Endothelial cell of umbilical vein (primary cell): ENCODE measurements around the gene GSDME. TPM values are rescaled to one million over a fixed set of nuclear protein-coding genes. Genes with fewer than 3 reads are reported as not detected.

ENCODE experiments used
- BruUV-seq: library from RNA; stranded (reverse); fragments of 400-500 nt; replicated peaks from 2 replicates; lab custom pipeline; 2021; lab: Mats Ljungman, UMichigan
- CTCF ChIA-PET: fragments of 300-600, 350-600 bp; sonication (Branson Sonifier 250); formaldehyde crosslinking; loops from one replicate; lab custom pipeline; 2021; ENCODE audit warnings: antibody characterized with exemption, inconsistent platforms; lab: Charles Lee
- POLR2A ChIA-PET: fragments of 300-600, 350-600 bp; sonication (Branson Sonifier 250); formaldehyde crosslinking; loops from one replicate; lab custom pipeline; 2021; ENCODE audit warnings: antibody characterized with exemption, inconsistent platforms; lab: Charles Lee
- DNase-seq: peaks from one replicate; pipeline ENCODE4 v3.0.0-alpha.2; 2011; ENCODE audit warnings: low read depth, low spot score
- FAIRE-seq: peaks from 2 replicates; lab custom pipeline; 2011; peaks lifted over from hg19 to GRCh38; lab: Jason Lieb, UNC
- H2AFZ ChIP-seq: 2 replicates; pipeline ENCODE4 v1.6.0; 2012; ENCODE audit warnings: low read depth, low read length, control low read depth, inconsistent platforms
- H3K27ac ChIP-seq: 2 replicates; pipeline ENCODE4 v1.5.1; 2011; ENCODE audit warnings: low read depth, mild to moderate bottlenecking, control low read depth, low read length, moderate library complexity; ENCODE audit not compliant: insufficient read depth
- H3K27me3 ChIP-seq, 2 experiments: 2 replicates each; pipeline versions ENCODE4 v1.6.0 to v1.6.1; 2011; ENCODE audit warnings: low read length in 2 of 2, mixed read lengths in 1 of 2; ENCODE audit not compliant: control insufficient read depth in 2 of 2, insufficient read depth in 2 of 2
- H3K36me3 ChIP-seq, 2 experiments: 2 replicates in 1 of 2; 3 replicates in 1 of 2; pipeline ENCODE4 v1.5.1; 2011; ENCODE audit warnings: low read length in 2 of 2, mild to moderate bottlenecking in 1 of 2, moderate library complexity in 1 of 2; ENCODE audit not compliant: control insufficient read depth in 2 of 2, insufficient read depth in 2 of 2; ENCODE audit errors: extremely low read depth in 1 of 2
- H3K4me1 ChIP-seq: 3 replicates; pipeline ENCODE4 v1.5.1; 2011; ENCODE audit warnings: mild to moderate bottlenecking, low read length; ENCODE audit not compliant: control insufficient read depth, insufficient read depth; ENCODE audit errors: extremely low read depth
- H3K4me2 ChIP-seq: 2 replicates; pipeline ENCODE4 v1.6.1; 2011; ENCODE audit warnings: low read length, control low read depth, mixed read lengths; ENCODE audit not compliant: insufficient read depth
- H3K4me3 ChIP-seq, 3 experiments: fragments of 200-600 bp in 1 of 3; sonication (generic), shearing (Covaris generic) in 1 of 3; replicated peaks in 1 of 3; 2 replicates each; pipeline ENCODE4 v1.5.1; 2011 to 2016; ENCODE audit warnings: control low read depth in 3 of 3, low read length in 3 of 3, mild to moderate bottlenecking in 2 of 3, inconsistent platforms in 1 of 3, low read depth in 1 of 3, moderate library complexity in 1 of 3; ENCODE audit not compliant: insufficient read depth in 1 of 3
- H3K79me2 ChIP-seq: 2 replicates; pipeline ENCODE4 v1.6.0; 2012; ENCODE audit warnings: low read length, inconsistent platforms; ENCODE audit not compliant: control insufficient read depth, insufficient read depth
- H3K9ac ChIP-seq: replicated peaks from 2 replicates; pipeline ENCODE3; 2011; ENCODE audit warnings: low read length, control low read depth; ENCODE audit not compliant: insufficient read depth; ENCODE audit errors: extremely low read depth
- H3K9me1 ChIP-seq: replicated peaks from 3 replicates; pipeline ENCODE4 v1.6.0; 2011; ENCODE audit warnings: mild to moderate bottlenecking, low read length; ENCODE audit not compliant: control insufficient read depth, insufficient read depth; ENCODE audit errors: extremely low read depth
- H3K9me3 ChIP-seq: replicated peaks from 2 replicates; pipeline ENCODE4 v1.5.1; 2012; ENCODE audit warnings: low read length, inconsistent platforms; ENCODE audit not compliant: control insufficient read depth, insufficient read depth
- H4K20me1 ChIP-seq: replicated peaks from 2 replicates; pipeline ENCODE3; 2011; ENCODE audit warnings: mild to moderate bottlenecking, low read length; ENCODE audit not compliant: control insufficient read depth, insufficient read depth; ENCODE audit errors: extremely low read depth
- EZH2 ChIP-seq: IDR thresholded peaks from 2 replicates; pipeline ENCODE4 v1.6.1; 2012; ENCODE audit warnings: borderline replicate concordance, low read depth, mild to moderate bottlenecking, moderate library complexity, low read length, inconsistent platforms; ENCODE audit not compliant: severe bottlenecking
- FOS ChIP-seq: IDR thresholded peaks from 2 replicates; pipeline ENCODE4 v1.6.1; 2011; ENCODE audit warnings: mild to moderate bottlenecking, low read length, moderate library complexity, borderline replicate concordance; ENCODE audit not compliant: insufficient read depth
- GATA2 ChIP-seq: IDR thresholded peaks from 2 replicates; pipeline ENCODE4 v1.7.0; 2011; ENCODE audit warnings: low read depth, mild to moderate bottlenecking, moderate library complexity, mixed read lengths, low read length; ENCODE audit not compliant: insufficient read length, insufficient read depth
- JUN ChIP-seq: IDR thresholded peaks from 2 replicates; pipeline ENCODE4 v1.6.1; 2011; ENCODE audit warnings: borderline replicate concordance, low read depth; ENCODE audit not compliant: insufficient read length, insufficient read depth
- MAX ChIP-seq: IDR thresholded peaks from 2 replicates; pipeline ENCODE4 v1.6.1; 2011; ENCODE audit not compliant: insufficient read depth, insufficient read length
- MYC ChIP-seq: IDR thresholded peaks from one replicate; pipeline ENCODE4 v1.6.1; 2011; ENCODE audit warnings: mild to moderate bottlenecking, low read depth, low read length
- POLR2A ChIP-seq: IDR thresholded peaks from 2 replicates; pipeline ENCODE4 v1.6.1; 2012; ENCODE audit warnings: low read depth, mild to moderate bottlenecking, control low read depth, low read length
- POLR2AphosphoS5 ChIP-seq: IDR thresholded peaks from 2 replicates; pipeline ENCODE4 v1.6.1; 2012; ENCODE audit warnings: low read depth, mild to moderate bottlenecking, control low read depth, low read length, moderate library complexity; ENCODE audit not compliant: insufficient read depth
- dilution Hi-C: fragments of 300-500 bp; cut with MboI; formaldehyde crosslinking; loops from one replicate; pipeline ENCODE4 v1.15.0; 2019; ENCODE audit warnings: low sequenced_read_pairs; ENCODE audit not compliant: extremely low pct_ligation_motif_present
- intact Hi-C: fragments of 100-400 bp; cut with micrococcal nuclease; formaldehyde crosslinking; loops from one replicate; pipeline ENCODE4 v1.10.0; 2022
- polyA plus RNA-seq, 4 experiments: library from polyadenylated mRNA; depleted of rRNA in 3 of 4; stranded (reverse) in 3 of 4; unstranded in 1 of 4; fragments of >200 nt; gene quantifications; 2 replicates each; pipeline versions ENCODE4 v1.2.1 to v1.2.3, GENCODE V29; 2011 to 2012; ENCODE audit warnings: missing spikeins in 1 of 4
- total RNA-seq: library from RNA; stranded (reverse); gene quantifications from 2 replicates; pipeline ENCODE4 v1.2.3, GENCODE V29; 2021
- TF ChIP-seq, protein P1 (sequence below), 2 donors: IDR thresholded peaks; 1 replicate in 1 of 2; 2 replicates in 1 of 2; pipeline ENCODE4 v1.5.1; 2011; ENCODE audit warnings: low read length in 2 of 2, mild to moderate bottlenecking in 2 of 2, moderate library complexity in 2 of 2, control low read depth in 1 of 2, inconsistent platforms in 1 of 2, low read depth in 1 of 2; ENCODE audit not compliant: insufficient read depth in 1 of 2; ENCODE audit errors: extremely low read depth in 1 of 2

GSDME gene
- total and polyA plus RNA-seq, 2 donors (not counting 3 experiments of a cell fraction or from before 2014, with no cell fraction given) = 21.1 to 23.4 TPM

DNA sequence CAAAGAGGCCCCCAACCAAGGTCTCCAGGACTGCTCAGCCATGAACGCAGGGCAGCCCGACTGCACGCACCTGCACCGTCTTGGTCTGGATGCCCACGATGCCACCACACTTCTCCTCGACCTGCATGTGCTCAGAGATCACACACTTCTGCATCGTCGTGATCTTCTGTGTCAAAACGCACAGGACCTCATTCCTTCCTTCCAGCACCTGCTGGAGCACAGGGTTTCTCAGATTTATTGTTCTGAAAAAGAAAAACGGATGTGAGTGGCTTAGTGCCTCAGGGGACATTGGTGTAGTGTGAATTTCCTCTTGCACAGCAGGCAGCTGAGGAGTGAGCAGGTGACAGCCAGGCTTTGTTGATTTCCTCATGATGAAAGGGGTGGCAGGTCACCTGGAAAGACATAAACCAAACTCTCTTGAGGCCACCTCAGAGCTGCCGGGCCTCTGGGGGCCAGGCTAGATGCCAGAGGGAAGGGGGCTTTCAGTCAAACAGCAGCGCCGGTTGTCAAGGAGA is 38.2 kb downstream of the GSDME start:
- Histone ChIP-seq H3K27me3 (no peaks in the 10 kb centered on the region), H3K4me1 (no peaks in the 10 kb centered on the region), H3K36me3 (no peaks in the 10 kb centered on the region), H3K9me3 (no peaks in the 10 kb centered on the region), H3K27ac (no peak overlapping the region), H3K4me2 (no peak overlapping the region), H3K79me2 (no peaks in the 10 kb centered on the region), H2AFZ (no peak overlapping the region), H4K20me1 (no peaks in the 10 kb centered on the region), H3K4me3 (no peak overlapping the region), H3K9ac (no peak overlapping the region), H3K9me1 (no peaks in the 10 kb centered on the region)
- ChIA-PET POLR2A (no interaction called here), CTCF (interaction anchor here (1.7 kb wide), 1 partner anchor 11 kb away, joined by 5 read pairs; no protein-coding TSS in a partner anchor)
- no peak for DNase-seq
- no peak for FAIRE-seq
- dilution Hi-C loops = no loop called here
- no TSS peak for BruUV-seq
- no peak for TF ChIP-seq GATA2
- TF ChIP-seq, protein P1, sequence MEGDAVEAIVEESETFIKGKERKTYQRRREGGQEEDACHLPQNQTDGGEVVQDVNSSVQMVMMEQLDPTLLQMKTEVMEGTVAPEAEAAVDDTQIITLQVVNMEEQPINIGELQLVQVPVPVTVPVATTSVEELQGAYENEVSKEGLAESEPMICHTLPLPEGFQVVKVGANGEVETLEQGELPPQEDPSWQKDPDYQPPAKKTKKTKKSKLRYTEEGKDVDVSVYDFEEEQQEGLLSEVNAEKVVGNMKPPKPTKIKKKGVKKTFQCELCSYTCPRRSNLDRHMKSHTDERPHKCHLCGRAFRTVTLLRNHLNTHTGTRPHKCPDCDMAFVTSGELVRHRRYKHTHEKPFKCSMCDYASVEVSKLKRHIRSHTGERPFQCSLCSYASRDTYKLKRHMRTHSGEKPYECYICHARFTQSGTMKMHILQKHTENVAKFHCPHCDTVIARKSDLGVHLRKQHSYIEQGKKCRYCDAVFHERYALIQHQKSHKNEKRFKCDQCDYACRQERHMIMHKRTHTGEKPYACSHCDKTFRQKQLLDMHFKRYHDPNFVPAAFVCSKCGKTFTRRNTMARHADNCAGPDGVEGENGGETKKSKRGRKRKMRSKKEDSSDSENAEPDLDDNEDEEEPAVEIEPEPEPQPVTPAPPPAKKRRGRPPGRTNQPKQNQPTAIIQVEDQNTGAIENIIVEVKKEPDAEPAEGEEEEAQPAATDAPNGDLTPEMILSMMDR (IDR thresholded peaks at IDR 0.05; ENCODE audit: extremely low read depth in 1 of 2, insufficient read depth in 1 of 2, low read depth in 1 of 2, low read length in 2 of 2) = no peak
- TF ChIP-seq MYC = no peak
- TF ChIP-seq POLR2A = no peak
- no peak for TF ChIP-seq JUN
- TF ChIP-seq POLR2AphosphoS5 = no peak
- TF ChIP-seq EZH2 = no peak
- TF ChIP-seq MAX = no peak
- no peak for TF ChIP-seq FOS
- intact Hi-C loops = no loop called here
